Forelimb muscle (tissue), 1 donor: Measurements from ENCODE around the gene KLC1. TPM values are rescaled to one million over a fixed set of nuclear protein-coding genes. Genes with fewer than 3 reads are reported as not detected.
"Not testable (repeated sequence)": the region's sequence is repeated elsewhere in the genome, so short reads cannot be mapped to it uniquely, and the experiment has no call there.

Experiments
- DNase-seq: peaks from one replicate; pipeline ENCODE4 v3.0.0-alpha.2; 2013; ENCODE audit warnings: low read depth
- polyA plus RNA-seq: library from polyadenylated mRNA; unstranded; fragments of 120-200 nt; gene quantifications from one replicate; pipeline ENCODE4 v1.2.1, GENCODE V29; 2013; ENCODE audit not compliant: insufficient read length

The KLC1 gene
- polyA plus RNA-seq, 1 donor: 104 TPM

DNA sequence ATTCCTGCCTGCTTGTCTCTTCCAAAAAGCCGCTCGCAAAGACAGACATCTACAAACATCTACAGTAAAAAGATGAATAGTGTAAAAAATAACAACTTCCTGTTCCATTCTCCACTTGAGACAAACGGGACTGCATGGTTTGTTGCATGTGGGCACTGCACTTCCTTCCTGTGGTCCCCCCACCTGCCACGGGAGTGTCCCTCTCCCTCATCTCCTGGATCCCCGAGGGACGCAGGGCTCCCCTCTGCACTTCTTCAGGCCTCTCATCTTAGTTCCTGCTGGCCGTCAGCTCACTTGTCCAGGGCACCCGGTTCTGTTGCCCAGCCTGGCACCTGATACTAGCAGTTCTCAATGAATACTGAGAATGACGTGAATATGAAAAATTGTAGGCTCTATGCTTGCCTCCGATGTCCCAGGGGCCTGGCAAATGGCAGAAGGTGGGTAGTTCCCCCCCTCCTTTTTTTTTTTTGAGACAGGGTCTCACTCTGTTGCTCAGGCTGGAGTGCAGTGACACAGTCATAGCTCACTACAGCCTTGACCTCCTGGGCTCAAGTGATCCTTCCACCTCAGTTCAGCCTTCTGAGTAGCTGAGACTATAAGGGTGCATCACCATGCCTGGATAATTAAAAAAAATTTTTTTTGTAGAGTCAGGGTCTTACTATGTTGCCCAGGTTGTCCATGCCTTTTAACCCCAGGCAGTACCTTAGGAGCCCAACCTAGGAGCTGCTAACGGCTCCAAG is 3.5 kb upstream of the KLC1 start:
- no peak for DNase-seq

DNA sequence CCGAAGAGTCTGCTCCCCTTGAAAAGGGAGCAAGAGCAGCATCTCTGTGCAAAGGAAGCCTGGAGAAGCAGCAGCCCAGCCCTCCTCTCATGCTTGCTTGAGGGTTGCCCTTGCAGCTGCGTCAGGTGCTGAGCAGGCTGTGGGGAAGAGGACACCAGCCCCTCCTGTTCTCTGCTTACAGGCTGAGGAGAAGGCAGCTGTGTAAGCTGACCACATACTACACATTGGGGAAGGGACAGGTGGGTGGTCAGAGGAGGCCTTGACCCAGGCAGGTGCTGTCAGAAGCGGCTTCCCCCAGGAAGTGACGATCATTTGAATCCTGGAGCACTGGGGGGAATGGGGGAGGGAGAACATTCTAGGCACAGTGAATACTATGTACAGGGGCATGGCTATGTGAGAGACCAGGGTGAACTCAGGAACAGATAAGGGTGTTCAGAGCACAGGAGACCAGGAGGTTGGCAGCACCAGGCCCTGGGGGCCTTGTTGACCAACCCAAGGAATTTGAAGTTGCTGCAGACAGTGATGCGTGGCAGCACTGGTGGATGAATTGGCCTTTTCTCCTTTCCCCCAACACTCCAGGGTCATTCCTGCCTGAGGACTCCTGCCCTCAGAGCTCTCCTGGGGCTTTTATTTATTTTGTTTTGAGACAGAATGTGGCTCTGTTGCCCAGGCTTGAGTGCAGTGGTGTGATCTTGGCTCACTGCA is 2.7 kb upstream of the KLC1 start:
- no peak for DNase-seq

DNA sequence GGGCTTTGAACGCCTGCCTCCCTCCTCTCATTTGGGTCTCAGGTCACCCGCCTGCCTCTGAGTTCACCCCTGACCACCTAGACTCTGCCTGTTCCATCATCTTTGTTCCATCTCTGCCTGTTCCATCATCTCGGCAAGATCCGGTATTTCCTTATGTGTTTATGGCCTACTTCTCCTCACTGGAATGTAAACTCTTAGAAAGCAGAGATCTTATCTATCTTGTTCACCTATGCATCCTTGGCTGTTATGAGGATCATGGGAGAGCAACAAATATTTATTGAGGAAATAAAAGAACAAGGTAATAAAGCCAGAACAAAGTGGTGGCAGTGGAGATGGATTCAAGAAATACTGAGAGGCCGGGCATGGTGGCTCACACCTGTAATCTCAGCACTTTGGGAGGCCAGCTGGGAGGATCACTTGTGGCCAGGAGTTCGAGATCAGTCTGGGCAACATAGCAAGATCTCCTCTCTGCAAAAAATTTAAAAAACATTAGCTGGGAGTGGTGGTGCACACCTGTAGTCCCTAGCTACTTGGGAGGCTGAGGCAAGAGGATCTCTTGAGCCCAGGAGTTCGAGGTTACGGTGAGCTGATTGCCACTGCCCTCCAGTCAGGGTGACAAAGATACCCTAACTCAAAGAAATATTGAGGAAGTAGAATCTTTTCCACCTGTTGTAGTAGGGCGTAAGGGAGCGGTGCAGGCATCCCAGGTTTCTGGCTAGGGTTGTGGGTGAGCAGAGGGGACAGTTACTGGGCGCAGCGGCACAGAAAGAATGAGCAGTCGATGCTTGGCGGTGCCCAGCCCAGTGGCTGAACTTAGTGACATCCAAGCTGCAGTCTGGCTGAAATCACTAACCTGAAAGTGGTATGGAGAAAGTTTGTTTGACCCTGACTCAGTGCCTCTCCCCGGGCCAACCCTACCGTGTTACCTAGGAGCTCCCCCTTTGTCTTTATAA is 1.7 kb upstream of the KLC1 start:
- no peak for DNase-seq

DNA sequence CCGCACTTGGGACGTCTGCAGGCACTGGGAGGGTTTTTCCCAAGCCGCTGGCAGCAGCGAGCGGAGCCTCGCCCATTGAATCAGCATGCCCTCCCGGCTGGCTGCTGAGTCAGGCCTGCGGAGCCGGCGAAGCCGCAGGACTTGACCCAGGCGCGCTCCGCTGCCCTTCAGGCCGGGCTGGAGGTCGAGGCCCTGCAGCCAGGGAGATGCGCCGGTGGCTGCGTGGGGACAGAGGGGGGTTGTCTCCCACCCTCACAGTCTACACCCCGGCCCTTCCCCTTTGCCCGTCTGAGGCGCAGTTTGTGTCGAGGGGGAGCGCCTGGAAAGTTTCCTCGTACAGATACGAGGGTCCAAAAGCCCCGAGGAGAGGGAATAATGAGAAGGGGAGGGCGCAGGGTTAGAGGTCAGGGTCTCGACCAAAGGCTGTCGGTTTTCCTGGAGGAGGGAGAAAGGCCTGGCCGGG is 759 bp upstream of the KLC1 start:
- no peak for DNase-seq

DNA sequence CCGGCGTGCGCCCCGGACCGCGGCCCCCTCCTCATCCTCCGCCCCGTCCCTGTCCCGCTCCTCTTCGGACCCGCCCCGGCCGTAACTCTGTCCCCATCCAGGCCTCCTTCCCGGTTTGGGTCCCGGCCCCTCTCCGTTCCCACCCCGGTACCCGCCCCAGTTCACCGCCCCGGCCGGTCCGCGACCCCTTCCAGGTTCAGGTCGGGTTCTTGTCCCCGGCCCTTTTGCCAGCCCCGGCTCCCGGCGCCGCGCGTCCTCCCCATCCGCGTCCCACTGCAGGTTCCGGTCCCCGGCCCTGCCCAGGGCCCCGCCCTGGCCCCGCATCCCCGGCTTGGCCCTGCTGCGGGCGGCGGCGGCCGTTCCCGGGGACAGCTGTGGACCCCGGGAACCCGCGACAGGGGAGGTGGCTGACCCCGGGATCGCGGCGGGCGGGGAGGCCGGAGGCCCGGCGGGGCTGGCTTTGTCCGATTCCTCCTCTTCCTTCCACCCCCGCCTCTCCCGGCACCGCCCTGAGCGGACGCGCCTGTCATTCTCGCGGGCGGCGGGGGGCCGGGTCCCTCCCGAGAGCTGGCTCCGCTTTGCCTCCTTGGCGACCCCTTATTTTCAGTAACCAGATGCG is 601 bp downstream of the KLC1 start:
- DNase-seq: no peak

DNA sequence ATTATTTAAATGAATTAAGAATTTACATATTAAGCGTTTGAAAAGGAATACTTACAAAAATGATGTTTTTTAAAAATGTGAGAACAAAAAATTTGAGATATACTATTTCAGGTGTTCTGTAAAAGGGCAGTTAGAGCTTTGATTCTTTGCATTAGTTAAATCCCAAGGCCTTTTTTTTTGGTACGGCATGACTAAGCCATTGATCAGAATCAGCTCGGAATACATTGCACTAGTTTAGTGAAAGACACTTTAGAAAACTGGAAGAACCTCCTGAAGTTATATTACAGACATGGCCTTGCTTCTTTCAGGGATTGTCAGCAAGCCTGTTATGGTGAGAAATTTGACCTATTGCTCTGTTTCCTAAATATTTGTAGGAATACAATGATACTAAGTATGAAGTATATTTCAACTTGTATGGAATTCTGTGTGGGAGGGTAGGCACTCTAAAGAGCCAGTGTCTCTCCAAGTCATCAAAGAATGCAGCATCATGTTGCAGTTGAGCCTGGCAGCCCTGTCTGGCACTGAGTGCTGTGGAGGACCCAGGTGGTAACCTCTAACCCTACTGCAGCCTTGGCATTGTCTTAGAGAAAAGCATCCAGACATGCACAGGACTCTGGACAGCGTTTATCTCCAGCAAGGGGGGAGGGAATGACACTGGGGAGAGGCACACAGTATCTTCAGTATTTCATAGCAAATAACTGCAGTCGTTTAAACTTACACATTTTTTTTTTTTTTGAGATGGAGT is 1.5 kb downstream of the KLC1 start:
- DNase-seq: no peak

DNA sequence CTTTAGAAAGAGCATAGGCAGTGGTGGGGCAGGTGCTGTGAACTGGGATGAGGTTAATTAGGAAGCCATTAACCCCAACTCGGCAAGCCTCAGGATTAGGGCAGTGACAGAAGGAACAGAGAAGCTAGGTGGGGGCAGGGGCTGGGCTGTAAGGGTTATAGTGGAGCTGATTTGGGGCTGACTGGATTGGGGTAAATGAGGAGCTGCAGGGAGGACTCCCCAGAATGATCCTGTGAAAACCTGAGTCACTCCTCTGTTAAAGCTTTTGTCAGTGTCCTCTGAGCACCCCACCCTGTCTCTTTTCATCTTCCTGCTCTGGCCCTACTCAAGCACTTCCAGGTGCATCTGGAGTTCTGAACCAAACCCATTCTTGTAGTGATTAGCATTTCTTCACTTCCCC is 4.4 kb downstream of the KLC1 start:
- no peak for DNase-seq

DNA sequence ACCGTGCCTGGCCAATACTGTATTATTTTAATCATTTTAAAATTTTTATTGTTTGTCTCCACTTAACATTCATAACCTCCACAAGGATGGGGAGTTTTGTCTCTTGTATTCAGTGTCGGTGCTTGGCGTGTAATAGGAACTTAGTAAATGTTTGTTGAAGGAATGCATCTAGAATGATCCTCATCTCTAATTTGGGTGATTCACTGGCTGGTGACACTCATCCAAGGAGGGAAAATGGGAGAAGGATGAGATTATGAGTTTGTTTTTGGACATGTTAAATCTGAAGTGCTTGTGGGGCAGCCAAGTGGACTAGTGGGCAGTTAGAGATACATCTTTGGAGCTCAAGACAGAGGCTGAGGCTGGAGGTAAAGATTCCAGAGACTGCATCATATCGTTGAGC is 5.1 kb downstream of the KLC1 start:
- DNase-seq: no peak

DNA sequence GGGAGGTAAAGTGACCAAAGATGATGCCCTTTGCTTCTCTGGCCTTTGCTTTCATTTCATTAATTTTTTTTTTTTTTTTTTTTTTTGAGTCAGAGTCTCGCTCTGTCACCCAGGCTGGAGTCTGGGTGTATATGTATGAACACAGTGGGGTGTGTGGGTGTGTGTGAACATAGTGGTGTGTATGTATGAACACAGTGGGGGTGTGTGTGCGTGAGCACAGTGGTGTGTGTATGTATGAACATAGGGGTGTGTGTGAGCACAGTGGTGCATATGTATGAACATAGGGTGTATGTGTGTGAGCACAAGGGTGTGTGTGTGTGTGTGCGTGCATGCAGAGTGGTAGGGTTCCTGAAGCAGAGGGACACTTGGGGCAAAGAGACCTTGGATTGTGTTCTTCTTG is 9.6 kb downstream of the KLC1 start:
- DNase-seq: no peak

DNA sequence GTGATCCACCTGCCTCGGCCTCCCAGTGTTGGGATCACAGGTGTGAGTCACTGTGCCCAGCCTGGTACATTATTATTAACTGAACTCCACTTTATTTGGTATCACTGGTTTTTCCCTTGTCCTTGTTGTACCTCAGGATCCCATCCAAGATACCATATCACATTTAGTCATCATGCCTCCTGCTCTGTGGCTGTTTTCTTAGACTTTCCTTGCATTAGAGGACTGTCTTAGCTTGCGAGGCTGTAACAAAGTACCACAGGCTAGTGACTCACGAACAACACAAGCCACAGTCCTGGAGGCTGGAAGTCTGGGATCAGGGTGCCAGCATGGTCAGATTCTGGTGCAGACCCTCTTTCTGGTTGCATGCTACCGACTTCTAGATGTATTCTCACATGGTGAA is 12.2 kb downstream of the KLC1 start:
- DNase-seq: no peak

DNA sequence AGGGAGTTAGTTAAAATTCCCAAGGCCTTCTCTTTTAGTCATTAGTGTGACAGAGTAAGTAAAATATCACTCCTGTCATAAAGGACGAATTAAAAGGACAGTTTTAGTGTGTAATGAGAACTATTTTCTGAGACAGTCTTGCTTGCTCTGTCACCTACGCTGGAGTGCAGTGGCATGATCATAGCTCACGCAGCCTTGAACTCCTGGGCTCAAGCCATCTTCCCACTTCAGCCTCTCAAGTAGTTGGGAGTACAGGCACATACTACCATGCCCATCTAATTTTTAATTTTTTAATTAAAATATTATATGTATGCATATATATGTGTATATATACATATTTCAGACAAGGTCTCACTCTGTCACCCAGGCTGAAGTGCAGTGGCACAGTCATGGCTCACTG is 17.2 kb downstream of the KLC1 start:
- DNase-seq: no peak

DNA sequence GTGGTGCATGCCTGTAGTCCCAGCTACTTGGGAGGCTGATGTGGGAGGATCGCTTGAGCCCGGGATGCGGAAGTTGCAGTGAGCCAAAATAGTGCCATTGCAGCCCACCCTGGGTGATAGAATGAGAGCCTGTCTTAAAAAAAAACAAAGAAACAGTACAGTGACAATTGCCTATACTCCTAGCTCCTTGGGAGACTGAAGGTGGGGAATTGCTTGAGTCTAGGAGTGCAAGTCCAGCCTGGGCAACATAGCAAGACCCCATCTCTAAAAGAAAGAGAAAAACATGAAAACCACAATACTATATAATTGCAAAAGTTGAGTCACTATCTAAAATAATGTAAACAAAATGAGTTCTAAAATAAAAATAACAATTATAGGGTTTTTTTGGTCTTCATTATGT is 20.0 kb downstream of the KLC1 start:
- DNase-seq: no peak

DNA sequence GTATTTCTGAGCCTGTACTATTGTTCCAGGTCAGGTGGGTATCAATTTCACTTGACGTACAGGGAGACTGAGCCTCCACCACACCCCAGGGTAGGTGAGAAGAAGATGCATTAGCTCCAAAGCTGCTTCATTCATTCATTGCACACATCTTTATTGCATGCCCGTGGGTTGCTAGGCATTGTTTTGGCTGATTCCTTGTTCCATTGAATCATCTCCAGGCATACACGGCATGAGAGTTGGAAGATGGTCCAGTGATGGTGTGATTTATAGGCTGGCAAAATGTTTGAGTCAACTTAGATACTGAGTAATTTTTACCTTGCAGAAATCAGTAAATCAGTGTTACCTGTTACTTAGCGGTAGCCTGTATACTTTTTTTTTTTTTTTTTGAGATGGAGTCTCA is 21.2 kb downstream of the KLC1 start:
- no peak for DNase-seq

DNA sequence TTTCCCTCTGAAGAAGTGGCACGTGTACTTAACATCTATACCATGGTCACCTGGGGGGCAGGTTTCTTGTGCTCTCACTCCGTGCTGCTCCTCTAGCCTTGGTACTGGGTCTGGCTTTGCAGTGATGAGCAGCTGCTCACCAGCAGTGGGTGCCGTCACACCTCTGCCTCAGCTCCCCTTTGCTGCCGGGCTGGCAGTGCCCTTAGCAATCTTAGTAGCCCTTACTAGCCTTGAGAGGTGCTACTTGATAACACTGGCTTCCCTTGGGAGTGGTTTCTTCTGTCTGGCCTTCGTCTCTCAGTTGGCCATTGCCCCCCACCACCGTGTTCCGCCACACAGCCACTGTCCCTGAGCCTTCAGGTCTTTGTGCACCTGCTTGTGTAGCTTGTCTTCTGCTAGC is 22.6 kb downstream of the KLC1 start:
- DNase-seq: no peak

DNA sequence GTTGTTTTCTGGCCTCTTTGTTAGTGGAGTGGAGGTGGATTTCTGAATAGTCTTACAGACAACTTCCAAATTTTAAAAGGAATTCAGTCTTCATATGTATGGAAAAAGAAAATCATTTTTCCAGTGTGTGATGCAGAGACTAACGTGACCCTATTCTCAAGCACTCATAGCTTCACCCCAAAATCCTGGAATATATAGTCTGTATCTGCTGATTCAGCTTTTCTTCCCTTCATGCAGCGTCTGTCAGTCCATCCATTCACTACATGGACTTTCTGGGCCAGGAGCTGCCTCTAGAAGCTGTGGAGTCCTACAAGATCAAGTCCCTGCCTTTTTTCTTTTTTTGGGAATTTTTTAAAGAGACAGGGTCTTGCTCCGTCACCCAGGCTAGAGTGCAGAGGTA is 23.8 kb downstream of the KLC1 start:
- no peak for DNase-seq

DNA sequence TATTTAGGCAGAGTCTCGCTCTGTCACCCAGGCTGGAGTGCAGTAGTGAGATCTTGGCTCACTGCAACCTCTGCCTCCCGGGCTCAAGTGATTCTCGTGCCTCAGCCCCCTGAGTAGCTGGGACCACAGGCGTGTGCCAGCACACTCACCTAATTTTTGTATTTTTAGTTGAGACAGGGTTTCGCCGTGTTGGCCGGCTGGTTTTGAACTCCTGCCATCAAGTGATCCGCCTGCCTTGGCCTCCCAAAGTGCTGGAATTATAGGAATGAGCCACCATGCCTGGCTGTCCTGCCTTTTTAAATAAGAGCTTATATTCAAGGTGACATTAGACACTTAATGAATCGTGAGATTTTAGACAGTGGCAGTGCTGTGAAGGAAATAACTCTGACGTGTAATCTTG is 24.3 kb downstream of the KLC1 start:
- DNase-seq: not testable (repeated sequence)

DNA sequence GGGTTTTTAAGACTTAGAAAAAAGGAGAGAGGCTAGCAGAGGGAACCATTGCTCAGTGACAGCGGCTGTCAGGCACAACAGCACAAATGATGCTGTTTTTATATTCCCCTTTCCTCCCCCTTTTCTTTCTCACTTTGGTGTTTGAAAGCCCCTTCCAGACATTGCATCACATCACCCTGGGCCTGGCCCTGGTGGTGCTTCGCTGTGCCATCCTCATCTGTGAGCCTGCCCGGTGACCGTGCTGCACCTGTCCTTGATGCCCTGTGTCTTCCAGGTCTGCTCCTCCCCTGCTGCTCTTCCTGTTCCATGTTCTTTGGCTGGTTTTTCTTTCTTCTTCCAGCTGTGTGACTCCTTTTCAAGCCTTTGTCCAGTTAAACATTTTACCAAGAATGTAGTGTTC is 24.8 kb downstream of the KLC1 start:
- no peak for DNase-seq

DNA sequence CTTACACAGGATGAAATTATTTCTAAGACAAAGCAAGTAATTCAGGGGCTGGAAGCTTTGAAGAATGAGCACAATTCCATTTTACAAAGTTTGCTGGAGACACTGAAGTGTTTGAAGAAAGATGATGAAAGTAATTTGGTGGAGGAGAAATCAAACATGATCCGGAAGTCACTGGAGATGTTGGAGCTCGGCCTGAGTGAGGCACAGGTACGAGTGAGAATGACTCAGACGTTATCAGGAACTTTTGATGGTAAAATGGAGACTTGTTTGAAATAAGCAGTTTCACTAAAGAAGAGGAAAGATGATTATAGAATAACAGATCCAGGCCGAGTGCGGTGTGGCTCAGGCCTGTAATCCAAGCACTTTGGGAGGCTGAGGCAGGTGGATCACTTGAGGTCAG is 25.6 kb downstream of the KLC1 start:
- no peak for DNase-seq

DNA sequence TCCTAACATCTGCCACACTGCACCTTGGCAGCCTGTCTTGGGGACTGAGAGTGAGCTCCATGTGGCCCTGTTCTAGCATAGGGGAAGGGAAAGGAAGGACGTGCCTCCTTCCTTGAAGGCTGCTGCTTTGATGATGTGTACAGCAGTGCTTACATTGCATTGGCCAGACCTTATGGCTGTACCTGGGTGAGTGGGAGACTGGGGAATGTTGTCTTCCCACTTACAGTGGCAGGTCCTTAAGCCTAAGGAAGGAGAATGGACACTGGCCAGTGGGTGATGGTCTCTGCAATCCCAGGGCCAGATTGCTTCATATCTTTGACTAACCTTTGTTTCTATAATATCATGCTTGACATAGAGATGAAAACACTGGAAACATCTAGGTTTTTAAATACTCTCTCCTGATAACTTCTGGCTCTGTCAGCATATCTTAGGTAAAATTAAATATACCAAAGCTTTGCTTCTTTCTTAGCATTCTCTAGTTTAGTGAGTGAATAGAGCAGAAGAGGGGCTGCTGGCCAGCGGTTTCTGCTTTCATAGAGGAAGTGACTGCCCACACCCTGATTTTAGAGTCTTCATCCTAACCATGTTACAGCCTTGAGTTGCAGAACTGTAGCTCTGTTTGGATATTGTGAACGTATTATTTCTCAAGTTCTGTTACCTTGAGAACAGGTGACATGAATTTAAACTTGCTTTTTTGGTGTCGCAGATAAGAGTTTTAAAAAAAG is 27.2 kb downstream of the KLC1 start:
- no peak for DNase-seq

DNA sequence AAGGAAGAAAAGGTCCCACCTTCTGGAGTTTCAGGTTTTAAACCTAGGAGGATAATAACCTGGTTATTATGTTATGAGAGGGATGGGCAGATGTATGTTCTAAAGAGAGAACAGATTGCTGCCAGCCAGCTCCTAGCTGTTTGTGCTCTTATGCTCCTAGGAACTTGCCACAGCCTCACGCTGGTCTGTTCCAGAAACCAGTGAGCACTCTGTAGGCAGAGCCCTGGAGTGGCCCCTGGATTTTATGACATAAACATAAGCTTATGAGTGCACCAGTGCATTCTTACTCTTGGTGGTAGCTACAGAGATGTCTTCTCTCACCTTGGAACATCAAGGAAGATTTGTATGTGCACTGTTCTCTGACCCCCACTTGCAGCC is 27.7 kb downstream of the KLC1 start:
- no peak for DNase-seq

DNA sequence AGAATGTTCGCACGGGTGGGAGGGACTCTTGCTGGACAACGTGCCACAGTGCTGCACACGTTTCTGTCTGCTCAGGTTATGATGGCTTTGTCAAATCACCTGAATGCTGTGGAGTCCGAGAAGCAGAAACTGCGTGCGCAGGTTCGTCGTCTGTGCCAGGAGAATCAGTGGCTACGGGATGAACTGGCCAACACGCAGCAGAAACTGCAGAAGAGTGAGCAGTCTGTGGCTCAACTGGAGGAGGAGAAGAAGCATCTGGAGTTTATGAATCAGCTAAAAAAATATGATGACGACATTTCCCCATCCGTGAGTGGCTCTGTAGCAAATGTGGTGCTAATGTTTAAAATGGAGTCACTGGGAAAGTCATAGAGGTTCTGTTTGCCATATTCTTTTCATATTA is 28.5 kb downstream of the KLC1 start:
- no peak for DNase-seq
